Stimulated activated CD4-positive, alpha-beta T cell treated with anti-CD3 and anti-CD28 coated beads, Interleukin-1b, Interleukin-23, amount 100 ng/mL, for 1 hour (primary cell): Measurements from ENCODE around the gene SHANK1.

Experiments
- DNase-seq, 2 donors: peaks; one replicate each; pipeline ENCODE4 v3.0.0-alpha.2; 2020; ENCODE audit warnings: low read depth in 2 of 2

Gene SHANK1

DNA sequence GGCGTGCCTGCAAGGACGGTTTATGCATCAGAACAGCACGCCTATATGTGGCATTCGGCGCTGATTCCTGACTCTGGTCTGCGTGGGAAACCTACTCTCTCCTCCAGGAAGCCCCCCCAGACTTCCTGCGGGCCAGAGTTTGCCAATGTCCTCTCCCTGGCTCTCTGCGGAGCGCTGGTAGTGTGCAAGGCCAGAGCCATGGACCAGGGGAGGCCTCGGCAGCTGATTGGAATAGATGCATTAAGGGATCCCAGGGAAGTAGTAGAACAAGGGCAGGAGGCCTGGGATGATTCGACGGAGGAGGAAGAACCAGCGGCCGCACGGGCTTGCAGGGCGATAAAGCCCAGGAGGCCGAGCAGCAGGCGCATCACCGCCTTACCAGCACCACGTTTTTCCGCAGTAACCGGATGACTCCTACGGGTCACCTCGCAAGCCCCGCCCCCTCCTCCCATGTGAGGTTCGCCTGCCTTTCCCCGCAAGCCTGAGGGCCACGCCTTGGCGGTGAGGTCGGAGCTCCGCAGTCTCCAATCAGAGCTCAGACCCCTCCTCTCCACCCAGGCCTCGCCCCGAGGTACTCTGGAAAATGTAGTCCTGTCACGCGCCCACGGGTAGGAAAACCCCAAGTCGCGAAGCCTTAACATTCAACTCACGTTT is 8.6 kb upstream of the SHANK1 start:
- peak in 1 of 2 donors; percentile 51 for DNase-seq

- DNase-seq, result no peak
These were observed 6.3 kb upstream of the SHANK1 start for GRCh38 chr19:50725911-50726230.

- no peak for DNase-seq
These were observed 5.8 kb upstream of the SHANK1 start for GRCh38 chr19:50725218-50725910.

GRCh38 chr19:50724522-50725217 is 5.1 kb upstream of the SHANK1 start:
- DNase-seq, result peak; percentile 78 to 81

GRCh38 chr19:50723735-50724521 is 4.3 kb upstream of the SHANK1 start:
- no peak for DNase-seq

DNA sequence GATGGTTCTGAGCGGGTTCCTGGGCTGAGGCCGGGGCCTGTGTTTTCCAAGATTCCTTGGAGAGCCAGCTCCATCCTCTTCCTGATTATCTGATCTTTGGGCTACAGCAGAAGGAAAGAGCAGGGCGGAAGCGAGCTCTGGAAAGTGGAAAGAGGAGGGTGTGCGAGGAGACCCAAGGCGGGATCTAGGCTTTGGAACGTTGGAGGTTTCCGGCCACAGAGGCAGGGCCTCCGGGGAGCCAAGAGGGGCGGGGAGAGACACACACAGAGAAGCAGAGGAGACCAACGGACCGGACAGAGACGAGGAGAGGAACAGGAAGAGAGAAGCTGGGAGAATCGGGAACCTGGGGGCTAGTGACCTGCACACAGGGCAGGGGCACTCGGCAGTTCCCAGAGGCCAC is 3.5 kb upstream of the SHANK1 start, which contains the start of gene CLEC11A:
Gene CLEC11A, plus strand, starts transcription at position 296 of the 400 bp plus-strand sequence. CDS start 162 bp downstream, outside the sequence.
- DNase-seq, result no peak

- no peak for DNase-seq
These were observed 2.8 kb upstream of the SHANK1 start for GRCh38 chr19:50722201-50723013.

DNA sequence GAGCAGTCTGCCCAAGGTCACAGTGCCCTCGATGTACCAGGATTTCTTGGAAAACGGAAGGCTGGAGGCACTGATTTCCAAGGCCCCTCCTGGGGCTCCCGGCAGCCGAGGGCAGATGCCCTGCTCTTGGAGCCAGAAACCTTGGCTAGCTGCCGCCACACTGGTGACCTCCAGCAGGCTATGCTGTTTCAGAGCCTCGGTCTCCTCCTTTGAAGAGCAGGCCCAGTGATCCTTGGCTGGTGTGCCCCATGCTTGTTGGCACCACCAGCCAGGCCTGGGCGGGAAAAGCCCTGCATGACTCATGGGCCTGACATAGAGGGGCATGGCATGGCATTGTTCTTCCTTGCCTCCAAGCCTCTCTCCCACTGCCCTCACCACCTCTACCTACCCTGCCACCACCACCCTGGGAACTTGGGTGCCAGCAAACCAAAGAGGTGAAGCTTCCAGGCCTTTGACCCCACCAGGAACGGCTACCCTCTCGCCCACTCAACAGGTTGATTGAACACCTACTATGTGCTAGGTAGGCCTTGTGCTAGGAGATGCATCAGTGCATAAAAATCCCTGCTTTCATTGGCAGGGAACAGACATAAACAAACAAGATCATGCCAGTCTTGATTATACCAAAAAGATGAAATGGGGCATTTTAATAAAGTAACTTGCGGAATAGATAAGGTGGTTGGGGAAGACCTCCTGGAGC is 2.0 kb upstream of the SHANK1 start:
- no peak for DNase-seq

- no peak for DNase-seq
These were observed 1.3 kb upstream of the SHANK1 start for GRCh38 chr19:50720921-50721381.

DNA sequence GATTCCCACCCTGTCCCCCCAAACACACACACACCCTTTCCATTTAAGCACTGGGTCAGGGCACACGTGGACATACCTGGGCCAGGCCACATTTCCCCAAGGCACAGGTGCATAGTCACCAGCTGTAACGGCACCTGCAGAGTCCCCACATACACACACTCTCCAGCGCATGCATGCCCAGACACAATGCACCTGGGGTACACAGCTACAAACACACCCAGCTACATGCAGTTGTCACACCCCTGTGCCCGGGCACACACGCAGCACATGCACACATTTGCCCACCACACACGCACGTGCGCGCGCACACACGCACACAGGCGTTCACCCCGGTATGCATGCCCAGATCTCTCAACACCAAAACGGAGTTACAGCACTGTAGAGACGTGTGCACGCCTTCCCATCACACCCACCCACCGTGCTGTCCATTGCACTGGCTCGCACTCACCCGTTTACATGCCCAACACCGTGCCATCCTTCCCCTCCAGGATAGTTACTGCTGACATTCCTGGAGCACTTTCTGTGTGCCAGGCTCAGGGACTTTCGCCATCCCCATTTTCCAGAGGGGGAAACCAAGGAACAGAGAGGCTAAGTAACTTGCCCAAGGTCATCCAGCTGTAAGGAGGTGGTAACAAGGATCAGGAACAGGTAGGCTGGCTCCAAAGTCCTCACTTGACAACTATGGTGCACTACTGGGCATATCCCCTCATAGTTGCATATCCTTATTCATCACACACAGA is 749 bp upstream of the SHANK1 start:
- DNase-seq, result no peak

DNA sequence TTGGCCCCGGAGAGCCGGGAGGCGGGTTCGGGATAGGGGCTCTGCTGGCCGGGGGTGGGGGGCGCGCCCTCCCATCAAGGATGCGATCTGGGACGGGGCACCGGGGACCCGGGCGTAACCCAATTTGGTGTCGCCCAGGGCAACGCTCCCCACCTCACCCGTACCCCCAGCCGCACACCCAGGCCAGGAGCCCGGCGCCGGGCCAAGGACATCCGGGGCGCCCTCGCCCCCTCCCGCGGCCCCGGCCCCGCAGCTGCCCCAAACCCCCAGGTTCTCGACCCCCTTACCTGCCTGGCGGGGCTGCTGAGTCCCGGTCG is 525 bp downstream of the SHANK1 start:
- no peak for DNase-seq

- DNase-seq, result no peak
These were observed 1.1 kb downstream of the SHANK1 start for GRCh38 chr19:50718255-50719118.

GRCh38 chr19:50717891-50718254 is 1.7 kb downstream of the SHANK1 start:
- no peak for DNase-seq

- no peak for DNase-seq
These were observed 2.4 kb downstream of the SHANK1 start for GRCh38 chr19:50717026-50717723.

DNA sequence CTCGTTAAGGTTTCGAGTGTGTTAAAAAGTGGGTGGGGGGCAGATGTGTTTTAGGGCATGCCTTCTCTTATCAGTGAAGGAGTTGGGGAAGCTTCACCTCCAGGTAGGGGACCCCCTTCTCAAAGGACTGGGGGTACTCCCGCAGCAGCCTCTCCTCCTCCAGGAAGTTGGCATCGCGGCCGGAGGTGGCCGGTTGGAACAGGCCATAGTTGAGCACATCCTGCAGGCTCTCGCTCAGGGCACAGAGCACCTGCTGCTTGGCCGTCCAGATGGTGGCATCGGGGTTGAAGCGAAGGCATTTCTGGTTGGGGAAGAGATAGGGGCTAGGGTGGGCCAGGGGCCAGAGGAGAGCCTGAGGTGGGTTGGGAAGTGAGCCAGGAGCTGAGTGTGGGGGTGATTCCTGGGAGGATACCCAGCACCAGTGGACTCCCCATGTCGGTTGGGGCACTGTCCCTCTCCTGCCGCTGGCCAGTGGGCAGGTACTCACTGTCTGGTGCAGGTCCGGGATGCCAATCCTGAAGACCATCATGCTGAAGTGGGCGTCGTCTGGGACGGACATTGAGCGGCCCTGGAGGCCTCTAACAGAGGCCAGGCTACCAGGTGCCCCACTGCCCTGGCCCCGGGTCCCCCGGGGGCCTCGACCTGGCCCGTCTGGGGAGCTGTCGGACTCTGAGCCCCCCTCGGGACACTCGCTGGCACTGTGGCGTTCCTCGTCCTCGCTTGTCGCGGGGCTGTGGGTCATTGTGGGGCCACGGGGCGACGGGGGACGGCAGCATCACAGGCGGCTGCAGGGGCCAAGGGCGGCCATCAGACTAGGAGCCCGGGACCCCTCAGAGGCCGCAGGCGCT is 3.2 kb downstream of the SHANK1 start:
- DNase-seq, result no peak

GRCh38 chr19:50713556-50714236 is 5.9 kb downstream of the SHANK1 start:
- DNase-seq, result no peak

GRCh38 chr19:50712833-50713232 is 6.8 kb downstream of the SHANK1 start:
- no peak for DNase-seq
